ENCODE results near the gene STAC.

STAC gene

DNA sequence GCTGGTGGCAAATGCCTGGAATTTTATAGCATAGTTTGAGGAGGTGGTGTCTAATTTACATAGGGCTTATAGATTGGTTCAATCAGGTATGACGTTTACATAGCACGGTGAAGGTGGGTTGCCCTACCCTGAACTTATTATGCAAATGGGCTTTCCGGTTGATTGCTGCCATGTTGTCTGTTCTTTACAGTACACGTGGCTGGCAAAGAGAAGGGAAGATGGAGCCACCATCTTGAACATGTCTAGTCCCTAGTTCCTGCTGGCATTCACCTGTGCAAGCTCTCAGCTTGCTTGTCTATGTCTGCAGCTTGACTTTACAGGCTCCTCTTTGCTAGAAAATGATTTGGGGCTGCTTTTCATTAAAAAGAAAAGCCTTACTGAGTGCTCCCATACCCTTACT, 14.0 kb upstream of the STAC start:
- DNase-seq (ENCODE audit: low spot score) = no peak
- no peak for TF ChIP-seq CTCF (IDR thresholded peaks at IDR 0.05; ENCODE audit: extremely low read depth, insufficient read depth, missing control alignments)
- in situ Hi-C loops (cut with MboI; ENCODE audit: low pct_unique_long_range_greater_than_20kb, low sequenced_read_pairs, unreplicated experiment) = no loop called here

- TF ChIP-seq CTCF (IDR thresholded peaks at IDR 0.05; ENCODE audit: extremely low read depth, insufficient read depth, missing control alignments) = no peak
- DNase-seq (ENCODE audit: low spot score) = no peak
Observed at GRCh38 chr3:36367912-36368573, 12.3 kb upstream of the STAC start.

GRCh38 chr3:36372534-36372935, 7.8 kb upstream of the STAC start:
- DNase-seq (ENCODE audit: low spot score) = no peak
- no peak for TF ChIP-seq CTCF (IDR thresholded peaks at IDR 0.05; ENCODE audit: extremely low read depth, insufficient read depth, missing control alignments)

More at GRCh38 chr3:36367912-36368573, 12.3 kb upstream of the STAC start:
- in situ Hi-C loops (cut with MboI; ENCODE audit: low pct_unique_long_range_greater_than_20kb, low sequenced_read_pairs, unreplicated experiment) = no loop called here

DNA sequence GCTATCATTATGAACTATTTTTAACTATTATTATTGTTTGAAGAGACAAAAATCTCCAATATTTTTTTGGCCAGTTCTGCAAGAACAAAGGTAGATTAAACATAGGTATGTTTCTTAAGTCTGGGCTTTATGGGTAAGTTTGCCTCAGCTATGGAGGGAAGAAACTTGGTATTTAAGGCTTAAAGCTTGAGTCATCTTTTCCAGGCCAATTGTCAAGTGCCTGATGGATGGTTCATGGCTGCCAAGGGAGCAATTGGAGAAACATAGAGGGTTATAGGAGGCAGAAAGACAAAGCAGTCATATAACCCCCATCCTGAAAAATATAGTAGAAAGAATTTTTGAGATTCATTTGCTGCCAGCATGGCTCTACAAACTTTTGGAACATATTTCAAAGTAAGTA, 7.2 kb upstream of the STAC start:
- DNase-seq (ENCODE audit: low spot score) = no peak
- no peak for TF ChIP-seq CTCF (IDR thresholded peaks at IDR 0.05; ENCODE audit: extremely low read depth, insufficient read depth, missing control alignments)
- in situ Hi-C loops (cut with MboI; ENCODE audit: low pct_unique_long_range_greater_than_20kb, low sequenced_read_pairs, unreplicated experiment) = no loop called here

More at GRCh38 chr3:36372534-36372935, 7.8 kb upstream of the STAC start:
- in situ Hi-C loops (cut with MboI; ENCODE audit: low pct_unique_long_range_greater_than_20kb, low sequenced_read_pairs, unreplicated experiment) = no loop called here

GRCh38 chr3:36373666-36374065, 6.6 kb upstream of the STAC start:
- no peak for DNase-seq (ENCODE audit: low spot score)
- in situ Hi-C loops (cut with MboI; ENCODE audit: low pct_unique_long_range_greater_than_20kb, low sequenced_read_pairs, unreplicated experiment) = no loop called here
- TF ChIP-seq CTCF (IDR thresholded peaks at IDR 0.05; ENCODE audit: extremely low read depth, insufficient read depth, missing control alignments) = no peak

DNA sequence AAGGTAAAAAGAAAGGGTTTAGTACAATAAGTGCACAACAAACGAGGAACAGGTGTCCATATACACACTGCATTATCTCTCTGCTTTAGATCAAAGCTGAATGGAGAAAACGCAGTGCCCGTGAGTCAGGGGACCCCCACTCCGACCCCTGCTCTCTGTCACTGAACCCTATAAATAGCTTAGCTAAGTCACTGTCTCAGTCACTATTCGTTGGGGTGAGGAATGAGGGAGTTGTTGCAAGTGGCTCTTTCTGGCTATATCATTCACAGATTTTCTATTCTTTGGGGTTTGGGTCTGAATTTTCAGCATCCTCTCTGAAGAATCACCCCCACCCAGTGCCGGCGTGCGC, 458 bp upstream of the STAC start:
- in situ Hi-C loops (cut with MboI; ENCODE audit: low pct_unique_long_range_greater_than_20kb, low sequenced_read_pairs, unreplicated experiment) = no loop called here
- no peak for TF ChIP-seq CTCF (IDR thresholded peaks at IDR 0.05; ENCODE audit: extremely low read depth, insufficient read depth, missing control alignments)
- no peak for DNase-seq (ENCODE audit: low spot score)

Data from GM13977 (cell line).